ENCODE data around the gene FUT8. TPM values are rescaled to one million over a fixed set of nuclear protein-coding genes. Genes with fewer than 3 reads are reported as not detected.

The FUT8 gene
- total RNA-seq, 1 donor from 2014 or later, result 131 TPM

DNA sequence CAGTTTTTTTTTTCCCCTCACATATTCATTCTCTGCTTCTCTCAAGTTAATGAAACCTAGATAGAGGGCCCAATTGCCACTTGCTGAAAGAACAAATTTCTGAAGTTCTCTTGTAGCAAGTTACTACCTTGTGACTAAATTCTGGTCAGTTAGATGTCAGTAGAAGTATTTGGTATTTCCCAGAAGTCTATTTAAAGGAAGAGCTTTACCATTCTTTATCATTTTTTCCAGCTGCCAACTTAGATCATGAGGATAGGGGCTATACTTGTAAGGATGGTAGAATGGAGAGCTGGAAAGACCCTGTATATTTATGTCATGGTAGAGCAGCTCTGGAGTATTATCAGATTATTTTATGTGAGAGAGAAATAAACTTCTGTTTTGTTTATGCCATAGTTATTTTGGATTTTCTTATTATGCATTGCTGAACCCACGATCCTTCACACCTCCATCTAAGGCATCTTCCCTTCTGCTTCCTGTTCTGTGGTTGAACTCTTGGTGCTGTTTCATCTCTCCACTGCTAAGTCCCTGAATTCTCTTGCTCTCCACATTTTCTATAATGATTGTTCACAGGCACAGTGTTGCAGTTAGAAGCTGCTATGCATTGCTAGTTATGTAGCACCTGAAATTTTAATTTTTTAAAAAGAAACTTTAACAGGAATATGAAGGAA lies 25.9 kb downstream of the FUT8 start:
- H3K9ac ChIP-seq, result no peak overlapping the region
- peaks cover 99% of the 10 kb centered on the region for H3K79me2 ChIP-seq (ENCODE audit: low read depth)
- DNase-seq (ENCODE audit: low spot score), result no peak
- H3K27me3 Mint-ChIP-seq (ENCODE audit: insufficient read depth, low read depth), result peaks cover 2% of the 10 kb centered on the region
- H3K9me3 ChIP-seq (ENCODE audit: low read depth), result no peaks in the 10 kb centered on the region
- no peak overlapping the region for H2AFZ ChIP-seq (replicated peaks)
- H4K20me1 ChIP-seq (ENCODE audit: low read depth), result peaks cover 10% of the 10 kb centered on the region
- no peak overlapping the region for H3K4me2 ChIP-seq
- no peak overlapping the region for H3K4me3 Mint-ChIP-seq
- no peaks in the 10 kb centered on the region for H3K36me3 ChIP-seq
- TF ChIP-seq, protein P1, sequence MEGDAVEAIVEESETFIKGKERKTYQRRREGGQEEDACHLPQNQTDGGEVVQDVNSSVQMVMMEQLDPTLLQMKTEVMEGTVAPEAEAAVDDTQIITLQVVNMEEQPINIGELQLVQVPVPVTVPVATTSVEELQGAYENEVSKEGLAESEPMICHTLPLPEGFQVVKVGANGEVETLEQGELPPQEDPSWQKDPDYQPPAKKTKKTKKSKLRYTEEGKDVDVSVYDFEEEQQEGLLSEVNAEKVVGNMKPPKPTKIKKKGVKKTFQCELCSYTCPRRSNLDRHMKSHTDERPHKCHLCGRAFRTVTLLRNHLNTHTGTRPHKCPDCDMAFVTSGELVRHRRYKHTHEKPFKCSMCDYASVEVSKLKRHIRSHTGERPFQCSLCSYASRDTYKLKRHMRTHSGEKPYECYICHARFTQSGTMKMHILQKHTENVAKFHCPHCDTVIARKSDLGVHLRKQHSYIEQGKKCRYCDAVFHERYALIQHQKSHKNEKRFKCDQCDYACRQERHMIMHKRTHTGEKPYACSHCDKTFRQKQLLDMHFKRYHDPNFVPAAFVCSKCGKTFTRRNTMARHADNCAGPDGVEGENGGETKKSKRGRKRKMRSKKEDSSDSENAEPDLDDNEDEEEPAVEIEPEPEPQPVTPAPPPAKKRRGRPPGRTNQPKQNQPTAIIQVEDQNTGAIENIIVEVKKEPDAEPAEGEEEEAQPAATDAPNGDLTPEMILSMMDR (IDR thresholded peaks at IDR 0.05), result no peak
- TF ChIP-seq EZH2 (IDR thresholded peaks at IDR 0.05) (no peak), EZH2phosphoT487 (IDR thresholded peaks at IDR 0.05) (no peak)
- H3K27ac ChIP-seq, result no peak overlapping the region
- no peak overlapping the region for H3K27ac Mint-ChIP-seq
- peaks cover 4% of the 10 kb centered on the region for H3F3A ChIP-seq (ENCODE audit: low read depth)
- H3K4me3 ChIP-seq, result no peak overlapping the region
- H3K9me3 Mint-ChIP-seq, result peaks cover 4% of the 10 kb centered on the region
- peaks cover 2% of the 10 kb centered on the region for H3K4me1 Mint-ChIP-seq
- H3K27me3 ChIP-seq, result no peaks in the 10 kb centered on the region
- peaks cover 5% of the 10 kb centered on the region for H3K4me1 ChIP-seq
- peaks cover 17% of the 10 kb centered on the region for H3K36me3 Mint-ChIP-seq

DNA sequence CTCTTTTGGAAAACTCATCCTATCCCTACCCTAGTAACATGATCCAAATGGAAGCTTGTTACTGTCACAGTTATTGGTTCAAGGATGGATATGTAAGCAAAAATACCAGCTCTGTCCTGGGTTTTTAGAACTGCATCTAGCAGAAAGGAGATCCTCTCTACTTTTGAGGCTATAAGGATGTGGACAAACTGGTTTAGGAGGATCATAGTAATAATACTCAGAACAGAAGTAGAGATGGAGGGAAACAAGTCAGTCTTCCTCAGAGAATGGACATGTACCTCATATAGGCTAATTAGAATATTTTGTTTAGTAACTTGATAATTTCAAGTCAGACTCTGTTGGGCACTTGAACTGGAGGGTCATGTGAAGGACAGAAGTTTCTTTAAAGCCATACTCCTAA lies 26.6 kb downstream of the FUT8 start:
- Histone ChIP-seq H3K4me3 (no peak overlapping the region), H3K79me2 (ENCODE audit: low read depth) (peaks cover 99% of the 10 kb centered on the region), H3K27ac (no peak overlapping the region), H3K9ac (no peak overlapping the region), H4K20me1 (ENCODE audit: low read depth) (peaks cover 5% of the 10 kb centered on the region), H3K27me3 (no peaks in the 10 kb centered on the region), H3K9me3 (ENCODE audit: low read depth) (no peaks in the 10 kb centered on the region), H3F3A (ENCODE audit: low read depth) (peaks cover under 1% of the 10 kb centered on the region), H3K4me1 (peaks cover 3% of the 10 kb centered on the region), H3K36me3 (no peaks in the 10 kb centered on the region), H3K4me2 (no peak overlapping the region), H2AFZ (replicated peaks) (no peak overlapping the region)
- peaks cover 2% of the 10 kb centered on the region for H3K4me1 Mint-ChIP-seq
- no peak for TF ChIP-seq EZH2phosphoT487 (IDR thresholded peaks at IDR 0.05)
- TF ChIP-seq, protein P1 (IDR thresholded peaks at IDR 0.05), result no peak
- no peak for TF ChIP-seq EZH2 (IDR thresholded peaks at IDR 0.05)
- no peak for DNase-seq (ENCODE audit: low spot score)
- H3K4me3 Mint-ChIP-seq, result no peak overlapping the region
- H3K9me3 Mint-ChIP-seq, result peaks cover 4% of the 10 kb centered on the region
- H3K36me3 Mint-ChIP-seq, result peaks cover 15% of the 10 kb centered on the region
- H3K27me3 Mint-ChIP-seq (ENCODE audit: insufficient read depth, low read depth), result peaks cover 2% of the 10 kb centered on the region
- H3K27ac Mint-ChIP-seq, result no peak overlapping the region

DNA sequence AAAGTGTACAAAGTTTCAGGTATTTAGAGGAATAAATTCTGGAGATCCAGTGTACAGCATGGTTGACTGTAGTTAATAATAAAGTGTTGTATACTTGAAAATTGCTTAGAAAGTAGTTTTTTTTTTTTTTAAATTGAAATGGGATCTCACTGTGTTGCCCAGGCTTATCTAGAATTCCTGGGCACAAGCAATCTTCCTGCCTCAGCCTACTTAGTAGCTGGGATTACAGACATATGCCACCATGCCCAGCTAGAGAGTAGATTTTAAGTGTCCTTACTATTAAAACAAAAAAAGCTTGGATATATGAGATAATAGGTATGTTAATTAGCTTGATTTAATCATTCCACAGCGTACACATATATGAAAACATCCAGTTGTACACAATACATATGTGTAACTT lies 27.7 kb downstream of the FUT8 start:
- no peaks in the 10 kb centered on the region for H3K27me3 ChIP-seq

More for the DNA sequence above, 27.7 kb downstream of the FUT8 start:
- no peak overlapping the region for H3K4me2 ChIP-seq
- peaks cover 2% of the 10 kb centered on the region for H3K27me3 Mint-ChIP-seq (ENCODE audit: insufficient read depth, low read depth)
- no peak overlapping the region for H3K4me3 ChIP-seq
- H2AFZ ChIP-seq (replicated peaks), result no peak overlapping the region
- no peaks in the 10 kb centered on the region for H3K4me1 Mint-ChIP-seq
- peaks cover 5% of the 10 kb centered on the region for H3K9me3 Mint-ChIP-seq
- no peaks in the 10 kb centered on the region for H3K4me1 ChIP-seq
- TF ChIP-seq EZH2 (IDR thresholded peaks at IDR 0.05) (no peak), EZH2phosphoT487 (IDR thresholded peaks at IDR 0.05) (no peak)
- TF ChIP-seq, protein P1 (IDR thresholded peaks at IDR 0.05), result no peak
- no peak overlapping the region for H3K4me3 Mint-ChIP-seq
- no peaks in the 10 kb centered on the region for H3F3A ChIP-seq (ENCODE audit: low read depth)
- no peak overlapping the region for H3K9ac ChIP-seq
- no peaks in the 10 kb centered on the region for H3K9me3 ChIP-seq (ENCODE audit: low read depth)
- H3K27ac ChIP-seq, result no peak overlapping the region
- H3K36me3 ChIP-seq, result no peaks in the 10 kb centered on the region
- no peak overlapping the region for H3K27ac Mint-ChIP-seq
- H3K36me3 Mint-ChIP-seq, result peaks cover 10% of the 10 kb centered on the region
- H3K79me2 ChIP-seq (ENCODE audit: low read depth), result peaks cover 100% of the 10 kb centered on the region
- H4K20me1 ChIP-seq (ENCODE audit: low read depth), result peaks cover 3% of the 10 kb centered on the region
- DNase-seq (ENCODE audit: low spot score), result no peak

Measured in neural progenitor cell (in vitro differentiated cells).